Muscle of arm (tissue), 14 donors: Measurements from ENCODE around the gene KRTAP3-1. TPM values are rescaled to one million over a fixed set of nuclear protein-coding genes. Genes with fewer than 3 reads are reported as not detected.
"Not testable (repeated sequence)": the region's sequence is repeated elsewhere in the genome, so short reads cannot be mapped to it uniquely, and the experiment has no call there.

Experiments used
- DNase-seq: peaks from one replicate; pipeline ENCODE4 v3.0.0-alpha.2; 2013
- long read RNA-seq, 11 donors: transcript quantifications; one replicate each; lab custom pipeline, GENCODE V29; 2026
- polyA plus RNA-seq, 12 donors: library from polyadenylated mRNA; unstranded; fragments of 120-200 nt; gene quantifications; one replicate each; pipeline ENCODE4 v1.2.1, GENCODE V29; 2013; ENCODE audit not compliant: insufficient read length in 12 of 12

KRTAP3-1 gene
- not detected for polyA plus RNA-seq
- long read RNA-seq, donor 1: 0 reads
- long read RNA-seq, donor 2: 0 reads
- long read RNA-seq, donor 3: 0 reads
- long read RNA-seq, donor 4: 0 reads
- long read RNA-seq, donor 5: 0 reads
- long read RNA-seq, donor 6: 0 reads
- long read RNA-seq, donor 7: 0 reads
- long read RNA-seq, donor 8: 0 reads
- long read RNA-seq, donor 9: 0 reads
- long read RNA-seq, donor 10: 0 reads
- long read RNA-seq, donor 11: 0 reads

DNA sequence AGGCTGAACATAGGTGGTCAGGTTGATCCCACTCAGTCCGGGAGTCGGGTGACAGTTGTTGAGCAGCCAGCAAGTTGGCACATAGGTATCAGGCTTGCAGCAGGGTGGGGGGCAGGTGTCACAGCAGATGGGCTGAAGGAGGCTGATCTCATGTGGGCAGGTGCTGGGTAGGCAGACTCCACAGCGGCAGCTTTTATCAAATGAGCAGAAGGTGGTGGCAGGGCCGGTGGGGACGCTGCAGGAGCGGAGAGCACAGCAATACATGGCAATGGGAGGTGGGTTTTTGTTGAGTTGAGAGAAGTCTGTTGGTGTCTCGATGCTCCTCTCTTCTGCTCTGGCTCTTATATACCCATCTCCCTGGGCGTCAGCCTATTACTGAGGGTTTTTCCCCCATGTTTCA is at the start of gene KRTAP3-1:
KRTAP3-1 (minus strand) TSS at position 318 of the 400 bp plus-strand sequence; CDS start at position 264, 54 bp downstream.
- DNase-seq: no peak

DNA sequence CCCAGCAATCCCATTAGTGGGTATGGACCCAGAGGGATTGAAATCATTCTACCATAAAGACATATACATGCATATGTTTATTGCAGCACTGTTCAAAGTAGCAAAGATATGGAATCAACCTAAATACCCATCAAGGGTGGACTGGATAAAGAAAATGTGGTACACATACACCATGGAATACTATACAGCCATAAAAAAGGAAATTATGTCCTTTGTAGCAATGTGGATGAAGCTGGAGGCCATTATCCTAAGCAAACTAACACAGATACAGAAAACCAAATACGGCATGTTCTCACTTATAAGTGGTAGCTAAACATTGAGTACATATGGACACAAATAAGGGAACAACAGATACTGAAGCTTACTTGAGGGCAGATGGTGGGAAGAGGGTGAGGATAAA is 48.6 kb upstream of the KRTAP3-1 start:
- no peak for DNase-seq

DNA sequence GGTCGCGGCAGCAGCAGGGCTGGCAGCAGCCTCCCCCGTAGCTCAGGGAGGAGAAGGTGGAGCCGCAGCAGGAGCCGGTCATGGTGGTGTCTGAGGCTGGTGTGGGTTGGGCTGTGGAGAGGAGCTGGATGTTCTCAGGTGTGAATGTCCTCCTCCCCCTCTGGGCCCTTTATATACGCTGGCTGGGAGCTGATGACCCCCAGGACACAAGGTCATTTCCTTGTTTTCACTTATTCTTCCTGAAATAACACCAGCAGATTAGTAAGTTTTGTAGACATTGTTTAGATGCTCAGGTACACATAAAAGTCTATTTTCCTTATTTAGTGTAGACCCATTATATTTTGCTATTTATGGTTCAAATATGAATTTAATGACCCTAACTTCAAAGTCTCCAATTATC is 46.2 kb upstream of the KRTAP3-1 start, which contains the start of gene KRTAP2-2:
KRTAP2-2 (minus strand) TSS at position 101 of the 400 bp plus-strand sequence; CDS start at position 82, 19 bp downstream.
- DNase-seq: not testable (repeated sequence)

DNA sequence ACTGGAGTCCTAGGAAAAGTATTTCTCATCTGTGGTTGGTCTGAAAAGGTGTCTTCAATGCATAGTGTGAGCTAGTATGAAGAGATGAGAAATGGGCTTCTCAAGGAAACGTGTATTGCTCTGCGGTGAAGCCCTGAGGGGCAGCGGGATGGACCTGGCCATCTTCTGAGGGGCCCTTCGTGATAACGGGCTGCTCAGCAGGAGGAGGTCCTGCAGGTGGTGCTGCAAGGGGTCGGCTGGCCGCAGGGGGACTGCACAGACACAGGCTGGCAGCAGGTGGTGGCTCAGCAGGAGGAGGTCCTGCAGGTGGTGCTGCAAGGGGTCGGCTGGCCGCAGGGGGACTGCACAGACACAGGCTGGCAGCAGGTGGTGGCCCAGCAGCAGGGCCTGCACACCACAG is 45.6 kb upstream of the KRTAP3-1 start:
- DNase-seq: not testable (repeated sequence)

DNA sequence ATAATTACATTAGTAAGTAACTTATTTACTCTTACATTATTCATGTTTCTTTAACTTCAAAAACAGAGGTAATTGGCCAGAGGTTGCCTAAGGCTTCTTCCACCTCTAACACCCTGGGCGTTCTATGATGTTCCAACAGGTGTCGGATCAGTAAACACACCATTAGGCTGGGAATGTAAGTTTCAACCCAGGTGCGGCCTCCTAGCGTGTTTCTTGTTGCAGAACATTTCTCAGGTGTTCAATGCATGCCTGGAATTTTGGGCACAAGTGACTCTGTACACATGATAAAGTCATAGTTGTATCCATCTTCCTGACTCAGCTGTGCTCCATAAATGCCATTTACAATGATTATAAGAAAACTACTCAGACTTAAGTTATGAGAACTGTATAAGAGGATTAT is 45.1 kb upstream of the KRTAP3-1 start:
- no peak for DNase-seq

DNA sequence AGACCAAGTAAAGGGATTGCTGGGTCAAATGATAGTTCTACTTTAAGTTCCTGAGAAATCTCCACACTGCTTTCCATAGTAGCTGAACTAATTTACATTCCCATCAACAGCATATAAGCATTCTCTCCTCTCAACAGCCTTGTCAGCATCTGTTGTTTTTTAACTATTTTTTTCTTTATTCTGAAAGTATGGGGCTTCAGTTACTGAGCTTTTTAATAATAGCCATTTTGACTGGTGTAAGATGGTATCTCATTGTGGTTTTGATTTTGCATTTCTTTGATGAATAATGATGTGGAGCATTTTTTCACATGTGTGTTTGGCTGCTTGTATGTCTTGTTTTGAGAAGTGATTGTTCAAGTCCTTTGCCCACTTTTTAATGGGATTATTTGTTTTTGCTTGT is 43.6 kb upstream of the KRTAP3-1 start:
- DNase-seq: no peak

DNA sequence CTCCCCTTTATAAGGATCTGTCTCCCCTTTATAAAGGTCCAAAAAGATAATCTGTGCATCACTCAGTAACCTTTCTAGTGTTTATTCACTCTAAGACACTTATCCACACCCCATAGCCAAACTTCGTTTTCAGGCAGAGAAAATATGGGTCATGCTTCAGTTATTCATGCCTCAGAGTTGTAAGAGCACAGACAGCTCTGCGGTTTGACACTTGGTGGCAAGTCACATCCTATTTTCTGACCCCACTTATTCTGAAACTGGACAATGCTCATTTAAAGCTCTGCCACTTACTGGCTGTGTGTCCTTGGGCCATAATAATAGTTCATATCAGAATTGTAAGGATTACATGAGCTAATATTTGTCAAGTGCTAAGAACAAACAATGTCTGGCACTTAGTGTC is 40.2 kb upstream of the KRTAP3-1 start:
- DNase-seq: no peak

DNA sequence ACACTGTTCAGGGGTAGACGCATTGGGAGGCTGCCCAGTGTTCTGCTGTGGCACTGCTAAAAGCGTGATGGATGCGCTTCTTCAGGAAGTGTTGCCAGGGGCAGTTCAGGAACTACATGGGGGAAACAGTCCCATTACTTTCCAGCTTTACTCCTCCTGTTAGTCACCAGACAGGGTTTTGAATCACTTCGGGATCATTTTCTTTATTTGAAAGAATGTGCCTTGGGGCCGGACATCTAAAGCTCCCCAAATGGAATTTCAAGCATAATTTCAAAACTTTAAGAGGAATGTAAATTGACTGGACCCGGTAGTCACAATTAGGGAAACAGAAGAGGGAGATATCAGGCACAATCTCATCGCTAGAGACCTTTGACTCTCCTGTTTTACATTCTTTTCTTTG is 39.5 kb upstream of the KRTAP3-1 start:
- DNase-seq: no peak

DNA sequence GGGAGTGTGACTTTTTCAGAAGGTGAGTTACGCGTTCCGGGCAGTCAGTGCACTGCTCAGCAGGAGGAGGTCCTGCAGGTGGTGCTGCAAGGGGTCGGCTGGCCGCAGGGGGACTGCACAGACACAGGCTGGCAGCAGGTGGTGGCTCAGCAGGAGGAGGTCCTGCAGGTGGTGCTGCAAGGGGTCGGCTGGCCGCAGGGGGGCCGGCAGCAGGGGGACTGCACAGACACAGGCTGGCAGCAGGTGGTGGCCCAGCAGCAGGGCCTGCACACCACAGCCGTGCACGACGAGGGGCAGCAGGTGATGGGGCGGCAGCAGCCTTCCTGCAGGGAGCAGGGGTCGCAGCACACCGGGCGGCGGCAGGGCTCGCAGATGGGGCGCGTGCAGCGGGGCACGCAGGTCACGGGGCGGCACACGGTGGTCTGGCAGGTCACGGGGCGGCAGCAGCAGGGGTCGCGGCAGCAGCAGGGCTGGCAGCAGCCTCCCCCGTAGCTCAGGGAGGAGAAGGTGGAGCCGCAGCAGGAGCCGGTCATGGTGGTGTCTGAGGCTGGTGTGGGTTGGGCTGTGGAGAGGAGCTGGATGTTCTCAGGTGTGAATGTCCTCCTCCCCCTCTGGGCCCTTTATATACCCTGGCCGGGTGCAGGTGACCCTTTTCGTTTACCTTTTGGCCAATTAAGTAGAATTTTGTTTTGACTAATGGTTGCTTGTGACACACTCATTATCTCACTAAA is 38.0 kb upstream of the KRTAP3-1 start, which contains the start of gene KRTAP2-1:
KRTAP2-1 (minus strand) TSS at position 582 of the 731 bp plus-strand sequence; CDS start at position 533, 49 bp downstream.
- not testable (repeated sequence) for DNase-seq

DNA sequence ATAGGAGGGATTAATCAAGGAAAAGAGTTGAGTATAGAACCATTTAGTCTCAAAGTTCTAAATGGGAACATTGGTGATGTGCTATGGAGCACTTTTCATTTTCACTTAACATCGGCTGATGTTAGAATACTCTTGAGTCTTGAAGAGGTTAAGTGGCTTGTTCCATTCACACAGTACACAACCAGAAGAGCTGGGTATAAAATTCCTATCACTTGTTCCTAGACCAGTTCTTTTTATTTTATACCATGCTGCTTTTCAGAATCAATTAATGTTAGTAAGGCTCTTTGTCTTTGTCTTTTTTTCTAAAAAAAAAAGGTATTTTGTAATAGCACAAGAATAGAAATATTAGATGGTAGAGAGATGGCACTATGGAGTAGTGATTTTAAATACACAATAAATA is 34.0 kb upstream of the KRTAP3-1 start:
- no peak for DNase-seq

DNA sequence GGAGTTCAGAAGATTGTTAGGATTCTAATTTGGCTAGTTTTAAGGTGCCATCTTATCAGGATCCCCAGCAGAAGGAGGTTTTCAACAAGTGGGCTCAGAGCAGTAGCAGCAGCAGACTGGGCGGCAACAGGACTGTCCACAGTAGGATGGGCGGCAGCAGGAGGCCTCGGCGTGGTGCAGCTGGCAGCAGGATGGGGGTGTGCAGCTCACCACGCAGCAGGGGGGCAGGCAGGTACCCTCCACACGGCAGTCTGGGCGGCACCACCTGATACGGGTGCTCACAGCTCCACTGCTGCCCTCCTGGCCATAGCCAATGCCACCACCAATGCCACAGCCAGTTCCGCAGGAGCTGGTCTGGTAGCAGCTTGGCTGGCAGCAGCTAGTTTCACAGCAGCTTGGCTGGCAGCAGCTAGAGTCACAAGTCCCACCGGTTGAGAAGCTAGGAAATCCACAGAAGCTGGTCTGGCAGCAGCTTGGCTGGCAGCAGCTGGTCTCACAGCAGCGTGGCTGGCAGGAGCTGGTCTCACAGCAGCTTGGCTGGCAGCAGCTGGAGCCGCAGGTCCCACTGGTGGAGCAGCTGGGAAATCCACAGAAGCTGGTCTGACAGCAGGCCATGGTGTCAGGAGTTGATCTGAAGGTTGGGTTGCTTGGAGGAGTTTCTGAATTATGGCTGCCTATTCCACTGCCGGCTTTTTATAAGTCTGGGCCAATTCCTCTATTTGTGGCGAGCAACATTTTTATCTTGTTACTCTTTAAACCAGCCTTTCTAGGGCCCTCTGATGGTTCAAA is 32.0 kb upstream of the KRTAP3-1 start, which contains the start of gene KRTAP1-1:
KRTAP1-1 (minus strand) TSS at position 668 of the 789 bp plus-strand sequence; CDS start at position 615, 53 bp downstream.
- DNase-seq: peak; percentile 10

DNA sequence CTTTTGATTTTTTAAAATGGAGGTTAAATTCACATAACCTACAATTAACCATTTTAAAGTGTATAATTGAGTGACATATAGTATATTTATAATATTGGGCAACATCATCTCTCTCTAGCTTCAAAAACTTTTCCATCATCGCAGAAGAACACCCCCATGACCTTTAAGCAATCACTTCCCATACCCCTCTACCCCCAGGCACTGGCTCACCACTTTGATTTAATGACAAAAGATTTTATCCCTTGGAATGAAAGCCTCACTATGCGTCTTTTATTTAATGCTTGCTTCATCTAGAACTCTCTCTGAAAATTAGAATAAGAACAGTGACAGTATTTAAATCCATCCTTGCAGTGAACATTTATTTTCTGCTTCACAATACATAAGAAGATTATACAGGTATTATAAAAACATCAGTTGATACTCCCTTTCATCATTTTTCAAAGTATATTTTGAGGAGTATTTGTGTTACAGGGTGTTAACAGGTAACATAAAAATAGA is 29.0 kb upstream of the KRTAP3-1 start:
- DNase-seq: no peak

DNA sequence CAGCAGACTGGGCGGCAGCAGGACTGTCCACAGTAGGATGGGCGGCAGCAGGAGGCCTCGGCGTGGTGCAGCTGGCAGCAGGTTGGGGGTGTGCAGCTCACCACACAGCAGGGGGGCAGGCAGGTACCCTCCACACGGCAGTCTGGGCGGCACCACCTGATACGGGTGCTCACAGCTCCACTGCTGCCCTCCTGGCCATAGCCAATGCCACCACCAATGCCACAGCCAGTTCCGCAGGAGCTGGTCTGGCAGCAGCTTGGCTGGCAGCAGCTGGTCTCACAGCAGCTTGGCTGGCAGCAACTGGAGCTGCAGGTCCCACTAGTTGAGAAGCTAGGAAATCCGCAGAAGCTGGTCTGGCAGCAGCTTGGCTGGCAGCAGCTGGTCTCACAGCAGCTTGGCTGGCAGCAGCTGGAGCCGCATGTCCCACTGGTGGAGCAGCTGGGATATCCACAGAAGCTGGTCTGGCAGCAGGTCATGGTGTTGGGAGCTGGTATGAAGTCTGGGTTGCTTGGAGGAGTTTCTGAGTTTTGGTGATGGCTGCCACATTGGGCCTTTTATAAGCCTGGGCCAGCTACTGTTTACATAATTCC is 25.5 kb upstream of the KRTAP3-1 start, which contains the start of gene KRTAP1-3:
KRTAP1-3 (minus strand) TSS at position 529 of the 590 bp plus-strand sequence; CDS start at position 476, 53 bp downstream.
- not testable (repeated sequence) for DNase-seq

DNA sequence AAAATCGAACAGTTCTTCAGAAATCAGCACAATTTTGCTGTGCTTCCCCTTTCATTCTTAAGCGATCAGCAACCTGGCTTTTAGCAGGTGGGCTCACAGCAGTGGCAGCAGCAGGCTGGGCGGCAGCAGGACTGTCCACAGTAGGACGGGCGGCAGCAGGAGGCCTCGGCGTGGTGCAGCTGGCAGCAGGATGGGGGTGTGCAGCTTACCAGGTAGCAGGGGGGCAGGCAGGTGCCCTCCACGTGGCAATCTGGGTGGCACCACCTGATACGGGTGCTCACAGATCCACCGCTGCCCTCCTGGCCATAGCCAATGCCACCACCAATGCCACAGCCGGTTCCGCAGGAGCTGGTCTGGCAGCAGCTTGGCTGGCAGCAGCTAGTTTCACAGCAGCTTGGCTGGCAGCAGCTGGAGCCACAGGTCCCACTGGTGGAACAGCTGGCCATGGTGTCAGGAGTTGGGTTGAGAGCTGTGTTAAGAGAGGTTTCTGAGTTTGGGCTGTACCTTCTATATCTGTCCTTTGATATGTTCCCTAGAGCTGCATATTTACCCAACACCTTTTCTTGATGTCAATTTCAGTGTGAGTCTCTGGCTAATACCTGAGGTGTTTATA is 20.8 kb upstream of the KRTAP3-1 start, which contains the start of gene KRTAP1-4:
KRTAP1-4 (minus strand) TSS at position 563 of the 613 bp plus-strand sequence; CDS start at position 446, 117 bp downstream.
- DNase-seq: no peak

DNA sequence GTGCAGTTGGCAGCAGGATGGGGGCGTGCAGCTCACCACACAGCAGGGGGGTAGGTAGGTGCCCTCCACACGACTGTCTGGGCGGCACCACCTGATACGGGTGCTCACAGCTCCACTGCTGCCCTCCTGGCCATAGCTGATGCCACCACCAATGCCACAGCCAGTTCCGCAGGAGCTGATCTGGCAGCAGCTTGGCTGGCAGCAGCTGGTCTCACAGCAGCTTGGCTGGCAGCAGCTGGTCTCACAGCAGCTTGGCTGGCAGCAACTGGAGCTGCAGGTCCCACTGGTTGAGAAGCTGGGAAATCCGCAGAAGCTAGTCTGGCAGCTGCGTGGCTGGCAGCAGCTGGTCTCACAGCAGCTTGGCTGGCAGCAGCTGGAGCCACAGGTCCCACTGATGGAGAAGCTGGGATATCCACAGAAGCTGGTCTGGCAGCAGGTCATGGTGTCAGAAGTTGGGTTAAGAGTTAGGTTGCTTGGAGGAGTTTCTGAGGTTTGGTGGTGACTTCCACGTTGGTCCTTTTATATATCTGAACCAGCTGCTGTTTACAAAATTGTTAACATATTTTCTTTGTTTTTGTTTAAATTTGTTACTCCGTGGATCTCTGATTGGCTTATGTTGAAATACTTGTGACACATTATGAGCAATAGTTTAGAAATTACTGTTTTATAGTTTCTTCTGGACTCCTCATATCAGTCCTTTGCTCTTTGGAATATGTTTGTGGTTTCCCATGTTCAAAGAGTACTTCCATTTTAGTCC is 18.0 kb upstream of the KRTAP3-1 start, which contains the start of gene KRTAP1-5:
KRTAP1-5 (minus strand) TSS at position 494 of the 757 bp plus-strand sequence; CDS start at position 441, 53 bp downstream.
- no peak for DNase-seq

DNA sequence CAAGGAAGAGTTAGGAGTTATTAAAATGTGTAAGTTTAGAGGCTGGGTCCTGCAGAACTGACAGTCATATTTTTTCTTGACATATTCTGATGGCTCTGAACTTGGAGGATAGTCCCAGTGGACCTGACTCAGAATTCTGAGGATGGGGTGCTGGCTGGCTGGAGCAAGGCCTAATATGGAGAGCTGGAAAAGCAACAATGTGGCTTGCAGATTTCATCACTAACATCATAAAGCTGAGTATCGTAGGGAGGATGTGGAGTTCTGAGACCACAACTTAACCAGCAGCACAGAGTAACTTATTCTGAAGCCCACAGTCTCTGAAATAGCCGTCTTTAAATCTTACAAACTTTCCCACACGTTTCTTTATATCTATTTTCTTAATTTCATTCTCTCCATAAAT is 15.8 kb upstream of the KRTAP3-1 start:
- no peak for DNase-seq

DNA sequence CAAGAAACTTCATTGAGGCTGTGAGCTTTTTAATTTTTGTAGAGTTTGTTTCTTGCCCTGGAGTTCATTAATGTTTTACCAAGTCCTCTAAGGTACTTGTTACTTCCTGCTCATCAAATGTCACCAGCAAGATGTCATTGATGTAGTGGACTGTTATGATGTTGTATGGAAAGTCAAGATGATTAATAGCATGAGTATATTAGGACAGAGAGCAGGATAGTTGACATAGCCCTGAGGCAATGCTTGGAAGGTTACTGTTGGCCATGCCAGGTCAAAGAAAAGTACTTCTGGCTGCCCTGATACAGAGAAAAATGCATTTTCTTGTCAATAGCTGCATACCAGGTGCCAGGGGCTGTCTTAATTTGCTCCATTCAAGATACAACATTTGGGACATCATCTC is 11.4 kb upstream of the KRTAP3-1 start:
- no peak for DNase-seq

DNA sequence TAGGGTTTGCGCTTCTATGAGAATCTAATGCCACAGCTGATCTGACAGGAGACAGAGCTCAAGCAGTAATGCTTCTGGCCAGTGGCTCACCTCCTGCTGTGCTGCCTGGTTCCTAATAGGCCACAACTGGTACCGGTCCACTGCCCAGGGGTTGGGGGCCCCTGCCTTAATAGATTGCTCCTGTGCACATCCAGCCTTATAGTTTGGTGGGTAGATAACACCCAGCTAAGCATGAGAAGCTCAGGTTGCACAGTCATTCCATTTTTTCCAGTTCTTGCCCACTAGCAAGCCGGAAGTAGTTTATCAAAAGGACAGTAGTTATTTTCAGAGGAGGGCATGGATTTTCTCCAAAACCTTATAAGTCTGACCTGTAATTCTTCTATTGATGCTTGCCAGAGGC is 10.5 kb upstream of the KRTAP3-1 start:
- no peak for DNase-seq

DNA sequence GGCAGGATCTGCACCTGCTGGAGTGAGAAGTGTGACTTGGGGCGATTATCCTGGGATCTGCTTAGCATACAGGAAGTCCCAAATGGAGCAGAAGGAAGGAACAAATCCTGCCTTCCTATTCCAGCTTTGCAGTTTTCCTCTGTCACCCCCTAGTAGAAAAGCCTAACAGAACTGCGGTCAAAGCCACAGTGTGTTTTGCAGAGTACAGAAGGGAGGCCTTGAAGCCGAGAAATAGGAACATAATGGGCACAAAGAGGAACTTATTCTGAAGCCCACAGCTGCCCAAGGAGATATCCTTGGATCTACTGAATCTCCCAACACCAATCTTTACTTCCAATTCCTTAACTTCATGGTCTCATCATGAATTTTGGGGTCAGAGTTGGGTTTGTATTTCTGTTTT is 9.6 kb upstream of the KRTAP3-1 start:
- no peak for DNase-seq
